HG03135 (cell line): ENCODE data around the gene TRIM56.
"Not testable (repeated sequence)": the region's sequence is repeated elsewhere in the genome, so short reads cannot be mapped to it uniquely, and the experiment has no call there.

Experiments used
- ATAC-seq: cut with Tn5 transposase; IDR thresholded peaks from one replicate; pipeline ENCODE4 v1.9.1; 2021; ENCODE audit warnings: mild to moderate bottlenecking, moderate library complexity; ENCODE audit not compliant: unreplicated experiment

TRIM56 gene

GRCh38 chr7:101088858-101089529 lies 3.7 kb downstream of the TRIM56 start:
- no peak for ATAC-seq

- no peak for ATAC-seq
Measured at GRCh38 chr7:101089876-101090275, 4.6 kb downstream of the TRIM56 start.

GRCh38 chr7:101092266-101092905 lies 7.1 kb downstream of the TRIM56 start:
- not testable (repeated sequence) for ATAC-seq

- no peak for ATAC-seq
Measured at GRCh38 chr7:101093906-101094305, 8.6 kb downstream of the TRIM56 start.

- ATAC-seq: no peak
Measured at GRCh38 chr7:101094376-101094775, 9.1 kb downstream of the TRIM56 start.

- no peak for ATAC-seq
Measured at GRCh38 chr7:101094791-101095375, 9.6 kb downstream of the TRIM56 start.

- no peak for ATAC-seq
Measured at GRCh38 chr7:101096331-101096956, 11.2 kb downstream of the TRIM56 start.

- no peak for ATAC-seq
Measured at GRCh38 chr7:101096957-101097347, 11.7 kb downstream of the TRIM56 start.

- no peak for ATAC-seq
Measured at GRCh38 chr7:101097561-101097960, 12.3 kb downstream of the TRIM56 start.

- no peak for ATAC-seq
Measured at GRCh38 chr7:101099969-101100781, 14.9 kb downstream of the TRIM56 start.

GRCh38 chr7:101100858-101101847 lies 15.9 kb downstream of the TRIM56 start:
- ATAC-seq: no peak

GRCh38 chr7:101102026-101102425 lies 16.7 kb downstream of the TRIM56 start:
- no peak for ATAC-seq

- not testable (repeated sequence) for ATAC-seq
Measured at GRCh38 chr7:101103701-101104100, 18.4 kb downstream of the TRIM56 start.

- ATAC-seq: no peak
Measured at GRCh38 chr7:101104193-101104713, 19.0 kb downstream of the TRIM56 start.

- ATAC-seq: no peak
Measured at GRCh38 chr7:101104799-101105198, 19.5 kb downstream of the TRIM56 start.

- ATAC-seq: not testable (repeated sequence)
Measured at GRCh38 chr7:101105248-101105647, 20.0 kb downstream of the TRIM56 start.

- no peak for ATAC-seq
Measured at GRCh38 chr7:101106386-101106785, 21.1 kb downstream of the TRIM56 start.

- ATAC-seq: no peak
Measured at GRCh38 chr7:101108330-101108857, 23.1 kb downstream of the TRIM56 start.

GRCh38 chr7:101108961-101109360 lies 23.7 kb downstream of the TRIM56 start:
- ATAC-seq: no peak
